HCT116 (cell line): ENCODE measurements around the gene ABCE1.

Experiments
- CTCF ChIP-seq, 3 experiments: fragments of 200-600 bp in 1 of 3; sonication (generic) in 1 of 3; IDR thresholded peaks in 2 of 3; conservative IDR thresholded peaks in 1 of 3; 2 replicates each; pipeline ENCODE4 v1.5.1; 2012 to 2017; ENCODE audit warnings: low read depth in 2 of 3, low read length in 2 of 3, antibody characterized with exemption in 1 of 3, borderline replicate concordance in 1 of 3, control low read depth in 1 of 3, mild to moderate bottlenecking in 1 of 3, mixed read lengths in 1 of 3, mixed run types in 1 of 3, moderate library complexity in 1 of 3; ENCODE audit not compliant: insufficient read depth in 1 of 3
- EZH2 ChIP-seq: fragments of 200-600 bp; sonication (generic); IDR thresholded peaks from 2 replicates; pipeline ENCODE4 v1.6.1; 2017; ENCODE audit warnings: antibody characterized with exemption, mixed run types
- EZH2phosphoT487 ChIP-seq: fragments of 200-600 bp; IDR thresholded peaks from 2 replicates; pipeline ENCODE4 v1.6.1; 2018; ENCODE audit warnings: antibody characterized with exemption, borderline replicate concordance
- POLR2A ChIP-seq: IDR thresholded peaks from 2 replicates; pipeline ENCODE4 v1.7.0; 2011; ENCODE audit warnings: borderline replicate concordance; ENCODE audit not compliant: insufficient read depth, insufficient read length; ENCODE audit errors: extremely low read depth
- POLR2AphosphoS5 ChIP-seq: IDR thresholded peaks from 2 replicates; pipeline ENCODE4 v1.6.1; 2011; ENCODE audit warnings: mild to moderate bottlenecking, low read depth, low read length, moderate library complexity
- RAD21 ChIP-seq: IDR thresholded peaks from 2 replicates; pipeline ENCODE4 v1.6.1; 2012; ENCODE audit warnings: low read depth, mild to moderate bottlenecking
- SIN3A ChIP-seq: IDR thresholded peaks from 2 replicates; pipeline ENCODE4 v1.6.1; 2012; ENCODE audit warnings: low read depth
- TCF7L2 ChIP-seq: IDR thresholded peaks from 2 replicates; pipeline ENCODE4 v1.7.0; 2011; ENCODE audit warnings: borderline replicate concordance, inconsistent platforms; ENCODE audit not compliant: insufficient read depth, insufficient read length; ENCODE audit errors: extremely low read depth
- ZNF274 ChIP-seq: fragments of 200-500 bp; sonication (Bioruptor generic); IDR thresholded peaks from 2 replicates; pipeline ENCODE4 v1.6.1; 2014; ENCODE audit warnings: mild to moderate bottlenecking, low read depth, low read length, inconsistent platforms
- TF ChIP-seq, protein P1 (sequence below): IDR thresholded peaks from 2 replicates; pipeline ENCODE4 v1.6.1; 2012

GRCh38 chr4:145148980-145149379 lies 50.9 kb downstream of the ABCE1 start:
- TF ChIP-seq TCF7L2 (no peak), ZNF274 (no peak), CTCF (IDR thresholded peaks at IDR 0.05 in 2 of 3, conservative IDR thresholded peaks at IDR 0.05 in 1 of 3; ENCODE audit: borderline replicate concordance in 1 of 3, insufficient read depth in 1 of 3, low read depth in 2 of 3, low read length in 2 of 3) (no peak), SIN3A (no peak), EZH2 (no peak), POLR2AphosphoS5 (no peak), EZH2phosphoT487 (no peak), POLR2A (no peak), RAD21 (no peak)
- TF ChIP-seq, protein P1, sequence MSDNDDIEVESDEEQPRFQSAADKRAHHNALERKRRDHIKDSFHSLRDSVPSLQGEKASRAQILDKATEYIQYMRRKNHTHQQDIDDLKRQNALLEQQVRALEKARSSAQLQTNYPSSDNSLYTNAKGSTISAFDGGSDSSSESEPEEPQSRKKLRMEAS: no peak
